Body of pancreas (tissue), 4 donors: ENCODE results near the gene FMOD. TPM values are rescaled to one million over a fixed set of nuclear protein-coding genes. Genes with fewer than 3 reads are reported as not detected.
A peak's percentile ranks its signal among the peaks of the same experiment; 100 is the strongest.

Experiments
- ATAC-seq: fragments of 150-250 bp; one replicate; pipeline ENCODE4 v1.9.1; 2016
- DNase-seq, 4 donors: peaks; one replicate each; pipeline ENCODE4 v3.0.0-alpha.2; 2019
- H3K27ac ChIP-seq, 4 donors: fragments of 200-600 bp; sonication (generic); 1 replicate in 3 of 4; 2 replicates in 1 of 4; pipeline versions ENCODE4 v1.5.1 to v1.6.1; 2016 to 2019; ENCODE audit warnings: mild to moderate bottlenecking in 1 of 4, mixed read lengths in 1 of 4, moderate library complexity in 1 of 4
- H3K27me3 ChIP-seq, 2 donors: fragments of 200-600 bp; sonication (generic); one replicate each; pipeline ENCODE4 v1.6.0; 2016; ENCODE audit warnings: mild to moderate bottlenecking in 1 of 2
- H3K36me3 ChIP-seq, 2 donors: fragments of 200-600 bp; sonication (generic); replicated peaks in 1 of 2; 2 replicates each; pipeline ENCODE4 v1.5.1; 2016; ENCODE audit warnings: low read depth in 2 of 2; ENCODE audit not compliant: insufficient read depth in 1 of 2
- H3K4me1 ChIP-seq: fragments of 200-600 bp; sonication (generic); one replicate; pipeline ENCODE4 v1.6.0; 2016
- H3K4me3 ChIP-seq, 2 donors: fragments of 200-600 bp; sonication (generic); 1 replicate in 1 of 2; 2 replicates in 1 of 2; pipeline ENCODE4 v1.5.1; 2016 to 2019
- H3K9me3 ChIP-seq, 3 donors: fragments of 200-600 bp; sonication (generic); 1 replicate in 2 of 3; 2 replicates in 1 of 3; pipeline ENCODE4 v1.5.1; 2016
- CTCF ChIP-seq, 7 experiments: fragments of 450-650 bp in 4 of 7; fragments of 200-600 bp in 3 of 7; sonication (generic) in 3 of 7; IDR thresholded peaks; one replicate each; pipeline ENCODE4 v1.5.1; 2016 to 2019; ENCODE audit warnings: antibody characterized with exemption in 7 of 7
- POLR2A ChIP-seq, 3 donors: fragments of 450-650 bp; IDR thresholded peaks; one replicate each; pipeline ENCODE4 v1.6.1; 2016; ENCODE audit warnings: antibody characterized with exemption in 3 of 3, mild to moderate bottlenecking in 2 of 3
- WGBS, 2 donors: methylation state at CpG; one replicate each; pipeline ENCODE4 v1.1.5; 2017; 5-methylcytosine and 5-hydroxymethylcytosine counted together
- intact Hi-C: fragments of 100-400 bp; cut with DNase I; formaldehyde crosslinking; loops from one replicate; pipeline ENCODE4 v1.15.1; 2023
- total RNA-seq, 2 donors: library from RNA; depleted of rRNA; stranded (reverse); fragments of >200 nt; gene quantifications; one replicate each; pipeline ENCODE4 v1.1.0, GENCODE V29; 2016

The FMOD gene
- total RNA-seq, 2 donors from 2014 or later: 14.2 to 18.7 TPM

- ATAC-seq: no peak
- peak in 1 of 4 donors; percentile 51 for DNase-seq
- 17 to 50% methylated on average over 1 of the region's 1 CpG for WGBS, 2 donors
- TF ChIP-seq POLR2A (IDR thresholded peaks at IDR 0.05): no peak
- no peak for TF ChIP-seq CTCF (IDR thresholded peaks at IDR 0.05)
- Histone ChIP-seq H3K27me3 (no peaks in the 10 kb centered on the region), H3K4me1 (peaks cover 17% of the 10 kb centered on the region), H3K4me3 (no peak overlapping the region), H3K27ac (no peak overlapping the region), H3K9me3 (no peaks in the 10 kb centered on the region), H3K36me3 (no peaks in the 10 kb centered on the region)
- intact Hi-C loops: no loop called here
These were observed 14.8 kb downstream of the FMOD start for GRCh38 chr1:203336097-203336496.

- DNase-seq (no peak), ATAC-seq (no peak)
- Histone ChIP-seq H3K4me1 (peaks cover 16% of the 10 kb centered on the region), H3K4me3 (no peak overlapping the region), H3K27me3 (no peaks in the 10 kb centered on the region), H3K27ac (no peak overlapping the region), H3K9me3 (no peaks in the 10 kb centered on the region), H3K36me3 (no peaks in the 10 kb centered on the region)
- 89 to 90% methylated on average over 4 of the region's 4 CpGs for WGBS, 2 donors
- TF ChIP-seq CTCF (IDR thresholded peaks at IDR 0.05) (no peak), POLR2A (IDR thresholded peaks at IDR 0.05) (no peak)
- intact Hi-C loops: no loop called here
These were observed 15.4 kb downstream of the FMOD start for GRCh38 chr1:203335503-203335902.

- DNase-seq (no peak), ATAC-seq (no peak)
- Histone ChIP-seq H3K9me3 (no peaks in the 10 kb centered on the region), H3K36me3 (no peaks in the 10 kb centered on the region), H3K4me1 (peaks cover 38% of the 10 kb centered on the region), H3K27ac (no peak overlapping the region), H3K27me3 (no peaks in the 10 kb centered on the region), H3K4me3 (no peak overlapping the region)
- 28 to 33% methylated on average over 1 of the region's 1 CpG for WGBS, 2 donors
- intact Hi-C loops: loop anchor here (5.0 kb wide), 1 partner anchor 54 kb away; no protein-coding TSS in a partner anchor
- TF ChIP-seq CTCF (IDR thresholded peaks at IDR 0.05): no peak
- no peak for TF ChIP-seq POLR2A (IDR thresholded peaks at IDR 0.05)
These were observed 19.7 kb downstream of the FMOD start for GRCh38 chr1:203331224-203331623.

- peak; percentile 11 for ATAC-seq
- peaks cover 56% of the 10 kb centered on the region for H3K4me1 ChIP-seq
- H3K27me3 ChIP-seq: no peaks in the 10 kb centered on the region
- TF ChIP-seq CTCF (IDR thresholded peaks at IDR 0.05) (peak in 4 of 7 experiments; percentile 43 to 47 (median 45)), POLR2A (IDR thresholded peaks at IDR 0.05) (no peak)
- WGBS, 2 donors: 15 to 38% methylated on average over 7 of the region's 7 CpGs
- H3K9me3 ChIP-seq: no peaks in the 10 kb centered on the region
- H3K36me3 ChIP-seq: no peaks in the 10 kb centered on the region
- intact Hi-C loops: no loop called here
- H3K27ac ChIP-seq: peak overlapping the region; percentile 44 to 98 (median 96)
- no peak overlapping the region for H3K4me3 ChIP-seq
- peak; percentile 81 to 90 (median 88) for DNase-seq
These were observed 22.2 kb downstream of the FMOD start for GRCh38 chr1:203328714-203329122.
